Measurements from ENCODE around the gene ZSCAN31.

DNA sequence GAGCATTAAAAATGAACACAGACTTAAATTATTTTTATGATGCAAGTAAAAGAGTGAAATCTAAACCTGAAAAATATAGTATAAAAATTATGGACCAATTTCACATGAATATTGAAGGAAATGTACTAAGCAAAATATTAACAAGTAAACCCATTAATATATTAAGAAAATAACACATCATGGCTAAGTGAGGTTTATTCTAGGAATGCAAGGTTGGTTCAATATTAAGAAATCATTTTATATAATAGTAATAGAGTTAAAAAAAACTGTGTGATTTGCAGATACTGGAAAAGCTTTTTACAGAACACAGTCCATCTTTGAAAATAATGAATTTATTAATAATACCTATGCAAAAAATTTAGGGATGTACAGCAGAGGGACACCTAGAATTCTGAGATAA is 42.7 kb upstream of the ZSCAN31 start:
- TF ChIP-seq SP1 (IDR thresholded peaks at IDR 0.05; ENCODE audit: low read depth) (no peak), POLR2AphosphoS5 (IDR thresholded peaks at IDR 0.05; ENCODE audit: low read depth, low read length) (no peak), ZNF274 (IDR thresholded peaks at IDR 0.05; ENCODE audit: low read depth, low read length) (no peak), SIN3A (IDR thresholded peaks at IDR 0.05; ENCODE audit: low read depth) (no peak), JUND (IDR thresholded peaks at IDR 0.05) (no peak), CEBPB (IDR thresholded peaks at IDR 0.05; ENCODE audit: low read depth) (no peak), EZH2 (IDR thresholded peaks at IDR 0.05) (no peak), EZH2phosphoT487 (IDR thresholded peaks at IDR 0.05; ENCODE audit: borderline replicate concordance) (no peak), ZFX (IDR thresholded peaks at IDR 0.05) (no peak)
- TF ChIP-seq, protein P1, sequence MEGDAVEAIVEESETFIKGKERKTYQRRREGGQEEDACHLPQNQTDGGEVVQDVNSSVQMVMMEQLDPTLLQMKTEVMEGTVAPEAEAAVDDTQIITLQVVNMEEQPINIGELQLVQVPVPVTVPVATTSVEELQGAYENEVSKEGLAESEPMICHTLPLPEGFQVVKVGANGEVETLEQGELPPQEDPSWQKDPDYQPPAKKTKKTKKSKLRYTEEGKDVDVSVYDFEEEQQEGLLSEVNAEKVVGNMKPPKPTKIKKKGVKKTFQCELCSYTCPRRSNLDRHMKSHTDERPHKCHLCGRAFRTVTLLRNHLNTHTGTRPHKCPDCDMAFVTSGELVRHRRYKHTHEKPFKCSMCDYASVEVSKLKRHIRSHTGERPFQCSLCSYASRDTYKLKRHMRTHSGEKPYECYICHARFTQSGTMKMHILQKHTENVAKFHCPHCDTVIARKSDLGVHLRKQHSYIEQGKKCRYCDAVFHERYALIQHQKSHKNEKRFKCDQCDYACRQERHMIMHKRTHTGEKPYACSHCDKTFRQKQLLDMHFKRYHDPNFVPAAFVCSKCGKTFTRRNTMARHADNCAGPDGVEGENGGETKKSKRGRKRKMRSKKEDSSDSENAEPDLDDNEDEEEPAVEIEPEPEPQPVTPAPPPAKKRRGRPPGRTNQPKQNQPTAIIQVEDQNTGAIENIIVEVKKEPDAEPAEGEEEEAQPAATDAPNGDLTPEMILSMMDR (IDR thresholded peaks at IDR 0.05 in 2 of 3, conservative IDR thresholded peaks at IDR 0.05 in 1 of 3; ENCODE audit: borderline replicate concordance in 1 of 3, insufficient read depth in 1 of 3, low read depth in 2 of 3, low read length in 2 of 3), result no peak
